Measurements from ENCODE around the gene INAVA.

Gene INAVA

GRCh38 chr1:200949626-200950025, 54.9 kb downstream of the INAVA start:
- no peaks in the 10 kb centered on the region for H3K9me3 ChIP-seq (replicated peaks; ENCODE audit: insufficient read depth, low read length)
- H3K36me3 ChIP-seq (replicated peaks; ENCODE audit: insufficient read depth, low read length) = no peaks in the 10 kb centered on the region
- DNase-seq = no peak
- no peaks in the 10 kb centered on the region for H3F3A ChIP-seq (ENCODE audit: insufficient read depth, low read length)
- H4K20me1 ChIP-seq (ENCODE audit: insufficient read depth, low read length) = no peaks in the 10 kb centered on the region
- H3K4me2 ChIP-seq (ENCODE audit: low read depth, low read length) = no peak overlapping the region
- H3K27me3 ChIP-seq (replicated peaks; ENCODE audit: insufficient read depth, low read length) = no peaks in the 10 kb centered on the region
- H3K27ac ChIP-seq (ENCODE audit: low read length) = no peak overlapping the region
- no peak overlapping the region for H3K4me3 ChIP-seq (ENCODE audit: low read length)
- TF ChIP-seq EZH2 (optimal IDR thresholded peaks at IDR 0.05; ENCODE audit: low read depth, low read length) (no peak), EZH2phosphoT487 (IDR thresholded peaks at IDR 0.05; ENCODE audit: low read length) (no peak), CTCF (IDR thresholded peaks at IDR 0.05; ENCODE audit: low read length) (no peak)
- no peaks in the 10 kb centered on the region for H3K9me2 ChIP-seq (replicated peaks; ENCODE audit: insufficient read depth, low read length)
- H3K9ac ChIP-seq (ENCODE audit: low read length) = no peak overlapping the region
- H3K4me1 ChIP-seq (ENCODE audit: low read length) = no peaks in the 10 kb centered on the region
- H3K79me2 ChIP-seq (ENCODE audit: low read length) = no peaks in the 10 kb centered on the region
- no peak overlapping the region for H2AFZ ChIP-seq (ENCODE audit: low read length)

- no peak overlapping the region for H3K9ac ChIP-seq (ENCODE audit: low read length)
- H4K20me1 ChIP-seq (ENCODE audit: insufficient read depth, low read length) = no peaks in the 10 kb centered on the region
- H3K27me3 ChIP-seq (replicated peaks; ENCODE audit: insufficient read depth, low read length) = no peaks in the 10 kb centered on the region
- DNase-seq = no peak
- no peaks in the 10 kb centered on the region for H3K36me3 ChIP-seq (replicated peaks; ENCODE audit: insufficient read depth, low read length)
- no peak overlapping the region for H3K4me3 ChIP-seq (ENCODE audit: low read length)
- TF ChIP-seq EZH2 (optimal IDR thresholded peaks at IDR 0.05; ENCODE audit: low read depth, low read length) (no peak), EZH2phosphoT487 (IDR thresholded peaks at IDR 0.05; ENCODE audit: low read length) (no peak), CTCF (IDR thresholded peaks at IDR 0.05; ENCODE audit: low read length) (no peak)
- no peaks in the 10 kb centered on the region for H3K9me3 ChIP-seq (replicated peaks; ENCODE audit: insufficient read depth, low read length)
- H3F3A ChIP-seq (ENCODE audit: insufficient read depth, low read length) = no peaks in the 10 kb centered on the region
- H3K4me1 ChIP-seq (ENCODE audit: low read length) = no peaks in the 10 kb centered on the region
- no peak overlapping the region for H3K4me2 ChIP-seq (ENCODE audit: low read depth, low read length)
- no peaks in the 10 kb centered on the region for H3K79me2 ChIP-seq (ENCODE audit: low read length)
- H3K27ac ChIP-seq (ENCODE audit: low read length) = no peak overlapping the region
- H3K9me2 ChIP-seq (replicated peaks; ENCODE audit: insufficient read depth, low read length) = no peaks in the 10 kb centered on the region
- no peak overlapping the region for H2AFZ ChIP-seq (ENCODE audit: low read length)
Measured at GRCh38 chr1:200951016-200951415, 56.3 kb downstream of the INAVA start.

- Histone ChIP-seq H3K9me2 (replicated peaks; ENCODE audit: insufficient read depth, low read length) (no peaks in the 10 kb centered on the region), H3F3A (ENCODE audit: insufficient read depth, low read length) (no peaks in the 10 kb centered on the region), H3K4me2 (ENCODE audit: low read depth, low read length) (no peak overlapping the region), H3K79me2 (ENCODE audit: low read length) (no peaks in the 10 kb centered on the region), H3K27ac (ENCODE audit: low read length) (no peak overlapping the region), H4K20me1 (ENCODE audit: insufficient read depth, low read length) (no peaks in the 10 kb centered on the region), H3K36me3 (replicated peaks; ENCODE audit: insufficient read depth, low read length) (no peaks in the 10 kb centered on the region), H2AFZ (ENCODE audit: low read length) (no peak overlapping the region), H3K4me1 (ENCODE audit: low read length) (no peaks in the 10 kb centered on the region), H3K9me3 (replicated peaks; ENCODE audit: insufficient read depth, low read length) (no peaks in the 10 kb centered on the region), H3K9ac (ENCODE audit: low read length) (no peak overlapping the region), H3K27me3 (replicated peaks; ENCODE audit: insufficient read depth, low read length) (no peaks in the 10 kb centered on the region), H3K4me3 (ENCODE audit: low read length) (no peak overlapping the region)
- no peak for DNase-seq
- TF ChIP-seq EZH2phosphoT487 (IDR thresholded peaks at IDR 0.05; ENCODE audit: low read length) = no peak
- no peak for TF ChIP-seq CTCF (IDR thresholded peaks at IDR 0.05; ENCODE audit: low read length)
- TF ChIP-seq EZH2 (optimal IDR thresholded peaks at IDR 0.05; ENCODE audit: low read depth, low read length) = no peak
Measured at GRCh38 chr1:200954434-200954833, 59.7 kb downstream of the INAVA start.

Data from MM.1S (cell line).